CD14-positive monocyte (primary cell): ENCODE measurements around the gene HAS3. TPM values are rescaled to one million over a fixed set of nuclear protein-coding genes. Genes with fewer than 3 reads are reported as not detected.
"Not testable (repeated sequence)": the region's sequence is repeated elsewhere in the genome, so short reads cannot be mapped to it uniquely, and the experiment has no call there.

ENCODE experiments used
- DNase-seq, 3 donors: peaks; one replicate each; pipeline ENCODE4 v3.0.0-alpha.2; 2011 to 2022
- H2AFZ ChIP-seq: 2 replicates; pipeline ENCODE4 v1.6.0; 2012; ENCODE audit warnings: mild to moderate bottlenecking, low read depth, low read length, inconsistent platforms; ENCODE audit not compliant: insufficient read depth, poor library complexity, severe bottlenecking
- H3K27ac ChIP-seq, 2 donors: 1 replicate in 1 of 2; 2 replicates in 1 of 2; pipeline ENCODE4 v1.5.1; 2012 to 2013; ENCODE audit warnings: low read length in 2 of 2, control low read depth in 1 of 2, inconsistent platforms in 1 of 2, low read depth in 1 of 2, mild to moderate bottlenecking in 1 of 2
- H3K27me3 ChIP-seq, 2 donors: one replicate each; pipeline versions ENCODE4 v1.6.0 to v1.6.1; 2011 to 2013; ENCODE audit warnings: low read length in 2 of 2; ENCODE audit not compliant: control insufficient read depth in 2 of 2, insufficient read depth in 2 of 2
- H3K36me3 ChIP-seq, 2 donors: replicated peaks in 1 of 2; 1 replicate in 1 of 2; 2 replicates in 1 of 2; pipeline versions ENCODE4 v1.5.1 to v1.6.1; 2012 to 2013; ENCODE audit warnings: low read length in 2 of 2, control low read depth in 1 of 2, inconsistent platforms in 1 of 2, mild to moderate bottlenecking in 1 of 2; ENCODE audit not compliant: insufficient read depth in 2 of 2, control insufficient read depth in 1 of 2
- H3K4me1 ChIP-seq, 2 donors: 1 replicate in 1 of 2; 2 replicates in 1 of 2; pipeline versions ENCODE4 v1.5.1 to v1.6.1; 2012 to 2013; ENCODE audit warnings: low read length in 2 of 2, control low read depth in 1 of 2, inconsistent platforms in 1 of 2, mild to moderate bottlenecking in 1 of 2, moderate library complexity in 1 of 2; ENCODE audit not compliant: insufficient read depth in 2 of 2, control insufficient read depth in 1 of 2
- H3K4me2 ChIP-seq: replicated peaks from 2 replicates; pipeline ENCODE3; 2012; ENCODE audit warnings: low read length, moderate library complexity, mild to moderate bottlenecking; ENCODE audit not compliant: poor library complexity, severe bottlenecking; ENCODE audit errors: extremely low read depth
- H3K4me3 ChIP-seq, 3 experiments: fragments of 200-600 bp in 1 of 3; sonication (generic) in 1 of 3; replicated peaks in 1 of 3; 1 replicate in 2 of 3; 2 replicates in 1 of 3; pipeline ENCODE4 v1.5.1; 2011 to 2013; ENCODE audit warnings: low read length in 3 of 3, mild to moderate bottlenecking in 3 of 3, control low read depth in 2 of 3, low read depth in 2 of 3, inconsistent platforms in 1 of 3, moderate library complexity in 1 of 3
- H3K79me2 ChIP-seq: 2 replicates; pipeline ENCODE4 v1.6.0; 2012; ENCODE audit warnings: mild to moderate bottlenecking, control low read depth, inconsistent platforms, low read length, moderate library complexity; ENCODE audit not compliant: insufficient read depth
- H3K9ac ChIP-seq: 2 replicates; pipeline ENCODE4 v1.6.0; 2017; ENCODE audit warnings: low read length, mild to moderate bottlenecking; ENCODE audit not compliant: insufficient read depth, poor library complexity, severe bottlenecking
- H3K9me3 ChIP-seq, 2 donors: replicated peaks in 1 of 2; 1 replicate in 1 of 2; 2 replicates in 1 of 2; pipeline versions ENCODE4 v1.5.1 to v1.6.1; 2012 to 2013; ENCODE audit warnings: low read length in 2 of 2, control low read depth in 1 of 2; ENCODE audit not compliant: control insufficient read depth in 1 of 2, insufficient read depth in 1 of 2
- H4K20me1 ChIP-seq: 2 replicates; pipeline ENCODE4 v1.6.0; 2012; ENCODE audit warnings: mild to moderate bottlenecking, low read length, control low read depth, moderate library complexity; ENCODE audit not compliant: insufficient read depth
- H3K27ac Mint-ChIP-seq, 7 donors: one replicate each; pipeline ENCODE4 v1.8.0; 2020; ENCODE audit warnings: mild to moderate bottlenecking in 7 of 7, mixed read lengths in 7 of 7, moderate library complexity in 6 of 7, inconsistent platforms in 2 of 7
- H3K27me3 Mint-ChIP-seq, 3 donors: one replicate each; pipeline ENCODE4 v1.8.0; 2021 to 2022; ENCODE audit warnings: low read depth in 3 of 3, mild to moderate bottlenecking in 3 of 3, mixed read lengths in 3 of 3, moderate library complexity in 3 of 3, inconsistent platforms in 1 of 3
- H3K36me3 Mint-ChIP-seq, 2 donors: one replicate each; pipeline ENCODE4 v1.8.0; 2020; ENCODE audit warnings: mixed read lengths in 2 of 2, inconsistent platforms in 1 of 2, mild to moderate bottlenecking in 1 of 2
- H3K4me1 Mint-ChIP-seq: one replicate; pipeline ENCODE4 v1.8.0; 2020; ENCODE audit warnings: mild to moderate bottlenecking, mixed read lengths
- H3K4me3 Mint-ChIP-seq, 2 donors: one replicate each; pipeline ENCODE4 v1.8.0; 2020; ENCODE audit warnings: mild to moderate bottlenecking in 2 of 2, mixed read lengths in 2 of 2, moderate library complexity in 1 of 2
- H3K9me3 Mint-ChIP-seq, 7 donors: one replicate each; pipeline ENCODE4 v1.8.0; 2020 to 2022; ENCODE audit warnings: mixed read lengths in 7 of 7, mild to moderate bottlenecking in 6 of 7, moderate library complexity in 6 of 7, inconsistent platforms in 2 of 7
- WGBS: methylation state at CpG from one replicate; pipeline ENCODE4 v1.1.5; 2013; ENCODE audit warnings: missing lambda C conversion rate; ENCODE audit not compliant: insufficient coverage; 5-methylcytosine and 5-hydroxymethylcytosine counted together
- intact Hi-C, 2 donors: fragments of 100-400 bp; cut with micrococcal nuclease; formaldehyde crosslinking; loops; one replicate each; pipeline versions ENCODE4 v1.15.0 to v1.15.1; 2023
- polyA plus RNA-seq, 3 donors: library from polyadenylated mRNA; depleted of rRNA in 1 of 3; unstranded in 2 of 3; stranded (reverse) in 1 of 3; fragments of 300-500 nt in 2 of 3; fragments of >200 nt in 1 of 3; fragmentation: Illumina TruSeq in 2 of 3; gene quantifications; 1 replicate in 2 of 3; 2 replicates in 1 of 3; pipeline ENCODE4 v1.2.3, GENCODE V29; 2012 to 2021
- TF ChIP-seq, protein P1 (sequence below): fragments of 200-600 bp; IDR thresholded peaks from one replicate; pipeline ENCODE4 v1.8.0; 2022; ENCODE audit warnings: antibody characterized with exemption, mild to moderate bottlenecking

The HAS3 gene
- polyA plus RNA-seq, 3 donors: 1.3 TPM; not detected in 2

DNA sequence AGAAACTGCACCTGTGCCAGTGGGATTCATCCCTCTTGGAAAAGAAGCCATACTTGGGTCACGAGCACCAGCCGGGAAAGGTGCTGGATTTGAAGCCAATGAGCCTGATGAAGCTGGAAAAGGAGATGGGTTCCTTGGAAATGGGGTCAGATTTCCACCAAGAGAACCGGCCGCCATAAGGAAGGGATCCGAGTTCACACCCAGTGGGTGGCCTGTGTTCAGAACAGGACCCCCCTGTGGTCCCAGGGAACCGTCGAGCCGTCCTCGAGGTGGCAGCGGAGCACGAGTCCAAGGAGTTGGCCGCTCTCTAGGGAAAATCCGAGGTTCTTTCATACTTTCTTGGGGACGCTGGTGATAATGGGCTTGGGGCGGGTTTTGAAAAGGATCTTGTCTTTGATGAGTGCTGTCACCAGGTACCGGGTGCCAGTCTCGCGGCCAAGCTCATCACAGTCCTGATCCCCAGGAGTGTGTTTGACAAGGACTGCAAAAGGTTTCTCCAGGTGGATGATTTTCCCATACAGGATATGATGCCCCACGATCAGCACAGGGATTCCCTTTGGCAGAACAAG, 14.7 kb downstream of the HAS3 start:
- Histone ChIP-seq H3K4me1 (no peaks in the 10 kb centered on the region), H3K79me2 (peaks cover 16% of the 10 kb centered on the region), H4K20me1 (peaks cover 91% of the 10 kb centered on the region), H3K27me3 (no peaks in the 10 kb centered on the region), H3K4me2 (no peak overlapping the region), H2AFZ (no peak overlapping the region), H3K9ac (no peak overlapping the region), H3K27ac (no peak overlapping the region), H3K36me3 (peaks cover 46 to 67% of the 10 kb centered on the region in 2 donors), H3K9me3 (no peaks in the 10 kb centered on the region), H3K4me3 (no peak overlapping the region)
- intact Hi-C loops: loop anchor here (5.0 to 10.0 kb wide), 2 partner anchors 415 to 593 kb away; no protein-coding TSS in a partner anchor
- H3K27ac Mint-ChIP-seq: no peak overlapping the region
- no peak overlapping the region for H3K4me3 Mint-ChIP-seq
- WGBS: 95% methylated on average over 11 of the region's 19 CpGs
- H3K36me3 Mint-ChIP-seq: peaks cover 41 to 70% of the 10 kb centered on the region in 2 donors
- H3K4me1 Mint-ChIP-seq: no peaks in the 10 kb centered on the region
- no peaks in the 10 kb centered on the region for H3K9me3 Mint-ChIP-seq
- DNase-seq: no peak
- peaks cover 0 to 1% (median 0%) of the 10 kb centered on the region in 3 donors for H3K27me3 Mint-ChIP-seq
- TF ChIP-seq, protein P1, sequence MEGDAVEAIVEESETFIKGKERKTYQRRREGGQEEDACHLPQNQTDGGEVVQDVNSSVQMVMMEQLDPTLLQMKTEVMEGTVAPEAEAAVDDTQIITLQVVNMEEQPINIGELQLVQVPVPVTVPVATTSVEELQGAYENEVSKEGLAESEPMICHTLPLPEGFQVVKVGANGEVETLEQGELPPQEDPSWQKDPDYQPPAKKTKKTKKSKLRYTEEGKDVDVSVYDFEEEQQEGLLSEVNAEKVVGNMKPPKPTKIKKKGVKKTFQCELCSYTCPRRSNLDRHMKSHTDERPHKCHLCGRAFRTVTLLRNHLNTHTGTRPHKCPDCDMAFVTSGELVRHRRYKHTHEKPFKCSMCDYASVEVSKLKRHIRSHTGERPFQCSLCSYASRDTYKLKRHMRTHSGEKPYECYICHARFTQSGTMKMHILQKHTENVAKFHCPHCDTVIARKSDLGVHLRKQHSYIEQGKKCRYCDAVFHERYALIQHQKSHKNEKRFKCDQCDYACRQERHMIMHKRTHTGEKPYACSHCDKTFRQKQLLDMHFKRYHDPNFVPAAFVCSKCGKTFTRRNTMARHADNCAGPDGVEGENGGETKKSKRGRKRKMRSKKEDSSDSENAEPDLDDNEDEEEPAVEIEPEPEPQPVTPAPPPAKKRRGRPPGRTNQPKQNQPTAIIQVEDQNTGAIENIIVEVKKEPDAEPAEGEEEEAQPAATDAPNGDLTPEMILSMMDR: no peak

GRCh38 chr16:69123910-69124309, 18.5 kb downstream of the HAS3 start:
- TF ChIP-seq, protein P1: peak; percentile 74
- Histone ChIP-seq H3K4me1 (no peaks in the 10 kb centered on the region), H3K9me3 (no peaks in the 10 kb centered on the region), H3K4me2 (no peak overlapping the region), H3K79me2 (peaks cover 52% of the 10 kb centered on the region), H3K27me3 (no peaks in the 10 kb centered on the region), H4K20me1 (peaks cover 90% of the 10 kb centered on the region), H3K9ac (no peak overlapping the region), H3K4me3 (no peak overlapping the region), H2AFZ (no peak overlapping the region), H3K36me3 (peaks cover 23 to 39% of the 10 kb centered on the region in 2 donors), H3K27ac (no peak overlapping the region)
- Mint-ChIP-seq H3K36me3 (peaks cover 15 to 42% of the 10 kb centered on the region in 2 donors), H3K4me1 (peaks cover 7% of the 10 kb centered on the region), H3K27me3 (no peaks in the 10 kb centered on the region), H3K27ac (no peak overlapping the region), H3K4me3 (no peak overlapping the region), H3K9me3 (no peaks in the 10 kb centered on the region)
- peak; percentile 35 to 60 (median 59) for DNase-seq
- WGBS: 77% methylated on average over 1 of the region's 3 CpGs
- intact Hi-C loops: loop anchor here (5.0 to 10.0 kb wide), 2 partner anchors 419 to 597 kb away; no protein-coding TSS in a partner anchor

DNA sequence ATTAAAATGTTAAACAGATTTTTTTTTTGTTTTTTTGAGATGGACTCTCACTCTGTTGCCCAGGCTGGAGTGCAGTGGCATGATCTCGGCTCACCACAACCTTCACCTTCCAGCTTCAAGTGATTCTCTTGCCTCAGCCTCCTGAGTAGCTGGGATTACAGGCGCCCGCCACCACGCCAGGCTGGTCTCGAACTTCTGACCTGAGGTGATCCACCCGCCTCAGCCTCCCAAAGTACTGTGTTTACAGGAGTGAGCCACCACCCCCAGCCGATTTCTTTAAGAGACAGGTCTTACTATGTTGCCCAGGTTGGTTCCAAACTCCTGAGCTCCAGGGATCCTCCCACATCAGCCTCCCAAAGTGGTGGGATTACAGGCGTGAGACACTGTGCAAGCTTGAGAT, 19.0 kb downstream of the HAS3 start:
- intact Hi-C loops: loop anchor here (5.0 to 10.0 kb wide), 2 partner anchors 420 to 597 kb away; no protein-coding TSS in a partner anchor
- H3K4me3 ChIP-seq, H3K4me3 Mint-ChIP-seq, H3K4me1 Mint-ChIP-seq, H3K27ac ChIP-seq, H3K27me3 ChIP-seq, H3K27me3 Mint-ChIP-seq, H3K4me1 ChIP-seq, H3K9me3 ChIP-seq, H3K9ac ChIP-seq, H3K4me2 ChIP-seq, H2AFZ ChIP-seq, DNase-seq, H3K9me3 Mint-ChIP-seq: not testable (repeated sequence)
- peak overlapping the region in 1 of 7 donors; percentile 61 for H3K27ac Mint-ChIP-seq
- Histone ChIP-seq H3K79me2 (peaks cover 57% of the 10 kb centered on the region), H3K36me3 (peaks cover 18 to 34% of the 10 kb centered on the region in 2 donors), H4K20me1 (peaks cover 87% of the 10 kb centered on the region)
- H3K36me3 Mint-ChIP-seq: peaks cover 15 to 41% of the 10 kb centered on the region in 2 donors
- WGBS: no CpG with 5 or more reads among the region's 8 CpGs
